Common myeloid progenitor, CD34-positive (primary cell): Measurements from ENCODE around the gene PFKP.
"Not testable (repeated sequence)": the region's sequence is repeated elsewhere in the genome, so short reads cannot be mapped to it uniquely, and the experiment has no call there.

Source experiments
- CTCF ChIA-PET: fragments of 350-600 bp; sonication (Branson Sonifier 250); formaldehyde crosslinking; loops from one replicate; lab custom pipeline; 2021; ENCODE audit warnings: antibody characterized with exemption; lab: Charles Lee
- POLR2A ChIA-PET: fragments of 350-600 bp; sonication (Branson Sonifier 250); formaldehyde crosslinking; loops from one replicate; lab custom pipeline; 2021; ENCODE audit warnings: antibody characterized with exemption; lab: Charles Lee
- DNase-seq, 3 donors: peaks; one replicate each; pipeline versions ENCODE4 v3.0.0 to v3.0.0-alpha.2; 2013
- H3K27ac ChIP-seq, 2 experiments: 1 replicate in 1 of 2; 2 replicates in 1 of 2; pipeline ENCODE4 v1.7.0; 2013; ENCODE audit warnings: inconsistent platforms in 2 of 2, low read length in 2 of 2, mild to moderate bottlenecking in 2 of 2, low read depth in 1 of 2, moderate library complexity in 1 of 2; ENCODE audit not compliant: severe bottlenecking in 2 of 2, insufficient read depth in 1 of 2, poor library complexity in 1 of 2
- H3K27me3 ChIP-seq, 5 experiments: replicated peaks in 2 of 5; 1 replicate in 3 of 5; 2 replicates in 2 of 5; pipeline versions ENCODE4 v1.6.1 to v1.7.0; 2013; ENCODE audit warnings: low read length in 4 of 5, mild to moderate bottlenecking in 2 of 5, moderate library complexity in 2 of 5, inconsistent platforms in 1 of 5; ENCODE audit not compliant: insufficient read depth in 5 of 5, control insufficient read depth in 4 of 5
- H3K36me3 ChIP-seq, 4 experiments: 1 replicate in 2 of 4; 2 replicates in 2 of 4; pipeline versions ENCODE4 v1.6.1 to v1.7.0; 2013; ENCODE audit warnings: low read length in 3 of 4, control low read depth in 1 of 4, mild to moderate bottlenecking in 1 of 4; ENCODE audit not compliant: control insufficient read depth in 4 of 4, insufficient read depth in 4 of 4
- H3K4me1 ChIP-seq, 4 experiments: 1 replicate in 3 of 4; 2 replicates in 1 of 4; pipeline versions ENCODE4 v1.6.1 to v1.7.1; 2013; ENCODE audit warnings: low read length in 3 of 4, mild to moderate bottlenecking in 3 of 4, control low read depth in 1 of 4, inconsistent platforms in 1 of 4, moderate library complexity in 1 of 4; ENCODE audit not compliant: control insufficient read depth in 4 of 4, insufficient read depth in 4 of 4; ENCODE audit errors: control extremely low read depth in 1 of 4
- H3K4me3 ChIP-seq, 7 experiments: 1 replicate in 4 of 7; 2 replicates in 3 of 7; pipeline versions ENCODE4 v1.5.1 to v1.7.0; 2013; ENCODE audit warnings: mild to moderate bottlenecking in 7 of 7, low read length in 6 of 7, moderate library complexity in 6 of 7, inconsistent platforms in 2 of 7, low read depth in 2 of 7, control low read depth in 1 of 7; ENCODE audit not compliant: insufficient read depth in 4 of 7, control insufficient read depth in 1 of 7; ENCODE audit errors: extremely low read depth in 1 of 7
- H3K9me3 ChIP-seq, 5 experiments: 1 replicate in 4 of 5; 2 replicates in 1 of 5; pipeline versions ENCODE4 v1.6.1 to v1.7.1; 2013; ENCODE audit warnings: low read length in 4 of 5, mild to moderate bottlenecking in 2 of 5, inconsistent platforms in 1 of 5, low read depth in 1 of 5, moderate library complexity in 1 of 5; ENCODE audit not compliant: control insufficient read depth in 4 of 5, insufficient read depth in 2 of 5; ENCODE audit errors: control extremely low read depth in 1 of 5
- WGBS: methylation state at CpG from one replicate; pipeline ENCODE4 v1.1.5; 2013; ENCODE audit not compliant: insufficient coverage; 5-methylcytosine and 5-hydroxymethylcytosine counted together

Gene PFKP

GRCh38 chr10:3102720-3103427 lies 35.5 kb downstream of the PFKP start:
- H3K27ac ChIP-seq, result no peak overlapping the region
- no peaks in the 10 kb centered on the region for H3K27me3 ChIP-seq
- H3K4me1 ChIP-seq, result peaks cover 0 to 6% (median 0%) of the 10 kb centered on the region in 4 experiments
- H3K36me3 ChIP-seq, result peaks cover 6 to 79% (median 59%) of the 10 kb centered on the region in 4 experiments
- H3K4me3 ChIP-seq, result no peak overlapping the region
- POLR2A ChIA-PET, result no interaction called here
- 96% methylated on average over 17 of the region's 19 CpGs for WGBS
- CTCF ChIA-PET, result interaction anchor here (0.9 kb wide), 1 partner anchor 19 kb away, joined by 3 read pairs; no protein-coding TSS in a partner anchor
- DNase-seq, result no peak
- H3K9me3 ChIP-seq, result no peaks in the 10 kb centered on the region

GRCh38 chr10:3103646-3104045 lies 36.3 kb downstream of the PFKP start:
- Histone ChIP-seq H3K9me3 (no peaks in the 10 kb centered on the region), H3K36me3 (peaks cover 6 to 85% (median 66%) of the 10 kb centered on the region in 4 experiments), H3K4me1 (peaks cover 0 to 6% (median 0%) of the 10 kb centered on the region in 4 experiments), H3K4me3 (no peak overlapping the region), H3K27ac (no peak overlapping the region), H3K27me3 (no peaks in the 10 kb centered on the region)
- ChIA-PET POLR2A (no interaction called here), CTCF (interaction anchor here (0.9 kb wide), 1 partner anchor 20 kb away, joined by 3 read pairs; no protein-coding TSS in a partner anchor)
- no peak for DNase-seq
- WGBS, result 98% methylated on average over 26 of the region's 30 CpGs

- Histone ChIP-seq H3K4me3 (no peak overlapping the region), H3K9me3 (no peaks in the 10 kb centered on the region), H3K36me3 (peaks cover 7 to 85% (median 68%) of the 10 kb centered on the region in 4 experiments), H3K27me3 (no peaks in the 10 kb centered on the region), H3K27ac (no peak overlapping the region), H3K4me1 (no peaks in the 10 kb centered on the region)
- CTCF ChIA-PET, result interaction anchor here (0.9 kb wide), 1 partner anchor 21 kb away, joined by 3 read pairs; no protein-coding TSS in a partner anchor
- WGBS, result 92% methylated on average over 28 of the region's 28 CpGs
- POLR2A ChIA-PET, result no interaction called here
- no peak for DNase-seq
Observed at GRCh38 chr10:3104251-3104918, 37.0 kb downstream of the PFKP start.

- no peaks in the 10 kb centered on the region for H3K4me1 ChIP-seq
- POLR2A ChIA-PET, result no interaction called here
- H3K27me3 ChIP-seq, result no peaks in the 10 kb centered on the region
- peaks cover 8 to 83% (median 69%) of the 10 kb centered on the region in 4 experiments for H3K36me3 ChIP-seq
- WGBS, result 90% methylated on average over 20 of the region's 20 CpGs
- H3K4me3 ChIP-seq, result no peak overlapping the region
- CTCF ChIA-PET, result no interaction called here
- H3K27ac ChIP-seq, result no peak overlapping the region
- H3K9me3 ChIP-seq, result no peaks in the 10 kb centered on the region
- DNase-seq, result no peak
Observed at GRCh38 chr10:3105166-3105565, 37.8 kb downstream of the PFKP start.

- H3K36me3 ChIP-seq, result peaks cover 13 to 82% (median 67%) of the 10 kb centered on the region in 4 experiments
- ChIA-PET POLR2A (no interaction called here), CTCF (no interaction called here)
- H3K4me1 ChIP-seq, result no peaks in the 10 kb centered on the region
- 86% methylated on average over 10 of the region's 20 CpGs for WGBS
- no peak overlapping the region for H3K4me3 ChIP-seq
- no peak for DNase-seq
- H3K9me3 ChIP-seq, result no peaks in the 10 kb centered on the region
- no peak overlapping the region for H3K27ac ChIP-seq
- no peaks in the 10 kb centered on the region for H3K27me3 ChIP-seq
Observed at GRCh38 chr10:3105905-3106304, 38.6 kb downstream of the PFKP start.

GRCh38 chr10:3106328-3106727 lies 39.0 kb downstream of the PFKP start:
- H3K4me3 ChIP-seq, H3K9me3 ChIP-seq, H3K27ac ChIP-seq, H3K4me1 ChIP-seq, H3K27me3 ChIP-seq, POLR2A ChIA-PET, DNase-seq: not testable (repeated sequence)
- 97% methylated on average over 4 of the region's 10 CpGs for WGBS
- CTCF ChIA-PET, result interaction anchor here (1.2 kb wide), 1 partner anchor 13 kb away, joined by 5 read pairs; no protein-coding TSS in a partner anchor
- H3K36me3 ChIP-seq, result peaks cover 15 to 82% (median 67%) of the 10 kb centered on the region in 4 experiments

- no peaks in the 10 kb centered on the region for H3K27me3 ChIP-seq
- H3K36me3 ChIP-seq, result peaks cover 19 to 84% (median 71%) of the 10 kb centered on the region in 4 experiments
- DNase-seq, result no peak
- no peak overlapping the region for H3K27ac ChIP-seq
- WGBS, result no CpG with 5 or more reads among the region's 5 CpGs
- no peaks in the 10 kb centered on the region for H3K4me1 ChIP-seq
- POLR2A ChIA-PET, result no interaction called here
- H3K9me3 ChIP-seq, result no peaks in the 10 kb centered on the region
- H3K4me3 ChIP-seq, result no peak overlapping the region
- CTCF ChIA-PET, result interaction anchor here (1.2 kb wide), 1 partner anchor 12 kb away, joined by 5 read pairs; no protein-coding TSS in a partner anchor
Observed at GRCh38 chr10:3106928-3107425, 39.6 kb downstream of the PFKP start.
